ENCODE data around the gene MRNIP. TPM values are rescaled to one million over a fixed set of nuclear protein-coding genes. Genes with fewer than 3 reads are reported as not detected.

The MRNIP gene
- total RNA-seq, 1 donor from 2014 or later = 8.3 TPM

- ATAC-seq = no peak
Observed at GRCh38 chr5:179870403-179870903, 11.8 kb upstream of the MRNIP start.

GRCh38 chr5:179869641-179870402 is 11.2 kb upstream of the MRNIP start:
- no peak for ATAC-seq

GRCh38 chr5:179869101-179869500 is 10.5 kb upstream of the MRNIP start:
- no peak for ATAC-seq

GRCh38 chr5:179868541-179868940 is 9.9 kb upstream of the MRNIP start:
- ATAC-seq = no peak

- no peak for ATAC-seq
Observed at GRCh38 chr5:179867476-179867875, 8.9 kb upstream of the MRNIP start.

- ATAC-seq = no peak
Observed at GRCh38 chr5:179867079-179867465, 8.5 kb upstream of the MRNIP start.

GRCh38 chr5:179866241-179867078 is 7.8 kb upstream of the MRNIP start:
- peak; percentile 4 for ATAC-seq

- ATAC-seq = peak; percentile 58
Observed at GRCh38 chr5:179865491-179866240, 7.0 kb upstream of the MRNIP start.

- no peak for ATAC-seq
Observed at GRCh38 chr5:179864686-179865085, 6.1 kb upstream of the MRNIP start.

- no peak for ATAC-seq
Observed at GRCh38 chr5:179863449-179864085, 5.0 kb upstream of the MRNIP start.

- no peak for ATAC-seq
Observed at GRCh38 chr5:179862891-179863290, 4.3 kb upstream of the MRNIP start.

- ATAC-seq = no peak
Observed at GRCh38 chr5:179862296-179862695, 3.7 kb upstream of the MRNIP start.

GRCh38 chr5:179860301-179860700 is 1.7 kb upstream of the MRNIP start:
- no peak for ATAC-seq

GRCh38 chr5:179858241-179858585 is 404 bp downstream of the MRNIP start:
- ATAC-seq = peak; percentile 50

GRCh38 chr5:179854356-179854755 is 4.3 kb downstream of the MRNIP start:
- ATAC-seq = no peak

GRCh38 chr5:179852993-179853547 is 5.5 kb downstream of the MRNIP start:
- ATAC-seq = no peak

- no peak for ATAC-seq
Observed at GRCh38 chr5:179841621-179842020, 17.0 kb downstream of the MRNIP start.

GRCh38 chr5:179840766-179841165 is 17.9 kb downstream of the MRNIP start:
- no peak for ATAC-seq

- no peak for ATAC-seq
Observed at GRCh38 chr5:179840321-179840720, 18.3 kb downstream of the MRNIP start.

GRCh38 chr5:179839328-179840256 is 19.0 kb downstream of the MRNIP start:
- peak; percentile 55 for ATAC-seq
